ENCODE measurements around the gene TMEM243. TPM values are rescaled to one million over a fixed set of nuclear protein-coding genes. Genes with fewer than 3 reads are reported as not detected.
A peak's percentile ranks its signal among the peaks of the same experiment; 100 is the strongest.

Gene TMEM243
- total and polyA plus RNA-seq, 2 of the 13 experiments (the other 11 are each of a cell fraction or from before 2014, with no cell fraction given), result 25.1 to 31.2 TPM

DNA sequence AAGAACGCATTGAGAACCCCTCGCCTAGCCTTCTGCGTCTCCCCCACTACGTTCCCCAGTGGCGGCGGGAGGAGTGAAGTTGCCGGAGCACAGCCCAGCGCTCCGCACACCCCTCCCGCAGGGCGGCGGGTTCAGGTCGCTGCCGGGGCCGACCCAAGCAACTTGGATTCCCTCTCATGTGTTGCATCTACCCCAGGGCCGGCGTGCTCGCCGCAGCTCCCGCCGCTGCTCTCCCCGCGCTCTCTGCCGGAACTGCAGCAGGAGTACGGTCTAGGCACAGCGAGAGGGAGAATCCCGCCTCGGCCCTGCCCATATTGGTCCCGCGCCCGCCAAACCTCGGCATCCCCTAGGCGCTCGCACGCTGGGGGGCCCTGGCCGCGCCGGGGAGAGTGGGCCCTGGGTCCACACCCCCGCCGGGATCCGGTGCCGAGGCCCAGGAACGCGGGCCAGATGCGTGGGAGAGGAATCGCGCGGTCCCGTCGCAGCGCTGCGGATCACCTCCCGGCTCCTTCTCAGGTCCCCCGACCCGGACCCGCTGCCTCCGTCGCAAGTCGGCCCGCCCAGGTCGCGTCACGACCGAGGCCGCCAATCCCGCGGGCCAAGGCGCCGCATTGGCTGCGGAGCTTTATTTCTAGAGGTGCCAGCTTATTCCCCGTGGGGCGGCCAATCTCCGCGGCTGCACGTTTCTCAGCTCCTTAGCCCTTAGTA, 648 bp upstream of the TMEM243 start (continued):
- TF ChIP-seq ZNF790 (CRISPR knock-in tag; IDR thresholded peaks at IDR 0.05; ENCODE audit: borderline replicate concordance), result peak; percentile 84; the same call in 1 of the 2 replicates
- no peak; the same call in 1 of the 2 replicates for TF ChIP-seq ERF (CRISPR knock-in tag; IDR thresholded peaks at IDR 0.05)
- TF ChIP-seq POLR2AphosphoS5 (IDR thresholded peaks at IDR 0.05; ENCODE audit: low read depth, low read length), result peak; percentile 72
- peak; percentile 16; the same call in 1 of the 2 replicates for TF ChIP-seq GATAD2A (CRISPR knock-in tag; IDR thresholded peaks at IDR 0.05)
- TF ChIP-seq PRDM4 (CRISPR knock-in tag; IDR thresholded peaks at IDR 0.05; ENCODE audit: borderline replicate concordance), result no peak
- no peak for TF ChIP-seq NFE2 (CRISPR knock-in tag; IDR thresholded peaks at IDR 0.05)
- peak; percentile 49; the same call in 1 of the 2 replicates for TF ChIP-seq SIN3A (IDR thresholded peaks at IDR 0.05; ENCODE audit: borderline replicate concordance, low read depth, low read length)
- TF ChIP-seq ZNF225 (CRISPR knock-in tag; IDR thresholded peaks at IDR 0.05), result peak; percentile 77; the same call in 1 of the 2 replicates
- TF ChIP-seq PLRG1 (conservative IDR thresholded peaks at IDR 0.05), result no peak
- TF ChIP-seq SYNCRIP (IDR thresholded peaks at IDR 0.05; ENCODE audit: insufficient read depth, low read depth, low read length), result no peak
- TF ChIP-seq, protein P1, sequence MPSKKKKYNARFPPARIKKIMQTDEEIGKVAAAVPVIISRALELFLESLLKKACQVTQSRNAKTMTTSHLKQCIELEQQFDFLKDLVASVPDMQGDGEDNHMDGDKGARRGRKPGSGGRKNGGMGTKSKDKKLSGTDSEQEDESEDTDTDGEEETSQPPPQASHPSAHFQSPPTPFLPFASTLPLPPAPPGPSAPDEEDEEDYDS (CRISPR knock-in tag; IDR thresholded peaks at IDR 0.05), result peak; percentile 58; the same call in 1 of the 2 replicates
- 0 out of 2 replicates have a peak, but pooled peaks have one; percentile 61 for TF ChIP-seq NCOA1 (CRISPR knock-in tag; IDR thresholded peaks at IDR 0.05)
- TF ChIP-seq BATF2 (CRISPR knock-in tag; IDR thresholded peaks at IDR 0.05), result 0 out of 2 replicates have a peak, but pooled peaks have one; percentile 3
- TF ChIP-seq, protein P2, sequence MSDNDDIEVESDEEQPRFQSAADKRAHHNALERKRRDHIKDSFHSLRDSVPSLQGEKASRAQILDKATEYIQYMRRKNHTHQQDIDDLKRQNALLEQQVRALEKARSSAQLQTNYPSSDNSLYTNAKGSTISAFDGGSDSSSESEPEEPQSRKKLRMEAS (IDR thresholded peaks at IDR 0.05), result peak; percentile 58
- TF ChIP-seq RCOR2 (CRISPR knock-in tag; IDR thresholded peaks at IDR 0.05), result 0 out of 2 replicates have a peak, but pooled peaks have one; percentile 33
- 0 out of 2 replicates have a peak, but pooled peaks have one; percentile 50 for TF ChIP-seq ATF1 (CRISPR knock-in tag; IDR thresholded peaks at IDR 0.05)
- TF ChIP-seq PHF21A (CRISPR knock-in tag; IDR thresholded peaks at IDR 0.05), result peak; percentile 100
- TF ChIP-seq SP1 (IDR thresholded peaks at IDR 0.05), result no peak
- TF ChIP-seq SP1 (CRISPR knock-in tag; IDR thresholded peaks at IDR 0.05), result peak; percentile 43; the same call in 1 of the 2 replicates
- TF ChIP-seq ZNF510 (CRISPR knock-in tag; IDR thresholded peaks at IDR 0.05; ENCODE audit: low read depth), result 0 out of 2 replicates have a peak, but pooled peaks have one; percentile 52
- TF ChIP-seq, protein P3, sequence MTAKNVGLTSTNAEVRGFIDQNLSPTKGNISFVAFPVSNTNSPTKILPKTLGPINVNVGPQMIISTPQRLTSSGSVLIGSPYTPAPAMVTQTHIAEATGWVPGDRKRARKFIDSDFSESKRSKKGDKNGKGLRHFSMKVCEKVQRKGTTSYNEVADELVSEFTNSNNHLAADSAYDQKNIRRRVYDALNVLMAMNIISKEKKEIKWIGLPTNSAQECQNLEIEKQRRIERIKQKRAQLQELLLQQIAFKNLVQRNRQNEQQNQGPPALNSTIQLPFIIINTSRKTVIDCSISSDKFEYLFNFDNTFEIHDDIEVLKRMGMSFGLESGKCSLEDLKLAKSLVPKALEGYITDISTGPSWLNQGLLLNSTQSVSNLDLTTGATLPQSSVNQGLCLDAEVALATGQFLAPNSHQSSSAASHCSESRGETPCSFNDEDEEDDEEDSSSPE (CRISPR knock-in tag; IDR thresholded peaks at IDR 0.05), result peak; percentile 50; the same call in 1 of the 2 replicates
- peak; percentile 33; the same call in 1 of the 3 replicates for TF ChIP-seq MXI1 (IDR thresholded peaks at IDR 0.05; ENCODE audit: borderline replicate concordance, low read depth, low read length)
- peak; percentile 22; the same call in 1 of the 2 replicates for TF ChIP-seq ZNF331 (CRISPR knock-in tag; IDR thresholded peaks at IDR 0.05)
- TF ChIP-seq, protein P4, sequence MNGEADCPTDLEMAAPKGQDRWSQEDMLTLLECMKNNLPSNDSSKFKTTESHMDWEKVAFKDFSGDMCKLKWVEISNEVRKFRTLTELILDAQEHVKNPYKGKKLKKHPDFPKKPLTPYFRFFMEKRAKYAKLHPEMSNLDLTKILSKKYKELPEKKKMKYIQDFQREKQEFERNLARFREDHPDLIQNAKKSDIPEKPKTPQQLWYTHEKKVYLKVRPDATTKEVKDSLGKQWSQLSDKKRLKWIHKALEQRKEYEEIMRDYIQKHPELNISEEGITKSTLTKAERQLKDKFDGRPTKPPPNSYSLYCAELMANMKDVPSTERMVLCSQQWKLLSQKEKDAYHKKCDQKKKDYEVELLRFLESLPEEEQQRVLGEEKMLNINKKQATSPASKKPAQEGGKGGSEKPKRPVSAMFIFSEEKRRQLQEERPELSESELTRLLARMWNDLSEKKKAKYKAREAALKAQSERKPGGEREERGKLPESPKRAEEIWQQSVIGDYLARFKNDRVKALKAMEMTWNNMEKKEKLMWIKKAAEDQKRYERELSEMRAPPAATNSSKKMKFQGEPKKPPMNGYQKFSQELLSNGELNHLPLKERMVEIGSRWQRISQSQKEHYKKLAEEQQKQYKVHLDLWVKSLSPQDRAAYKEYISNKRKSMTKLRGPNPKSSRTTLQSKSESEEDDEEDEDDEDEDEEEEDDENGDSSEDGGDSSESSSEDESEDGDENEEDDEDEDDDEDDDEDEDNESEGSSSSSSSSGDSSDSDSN (CRISPR knock-in tag; IDR thresholded peaks at IDR 0.05), result peak; percentile 60; the same call in 1 of the 2 replicates
